ENCODE measurements around the gene AMOTL1. TPM values are rescaled to one million over a fixed set of nuclear protein-coding genes. Genes with fewer than 3 reads are reported as not detected.

Gene AMOTL1
- polyA plus RNA-seq, 3 donors from 2014 or later = 0.14 to 1.7 TPM; not detected in 1

- DNase-seq = no peak
- no peak overlapping the region for H3K27ac Mint-ChIP-seq
- H3K9me3 Mint-ChIP-seq = no peaks in the 10 kb centered on the region
- H3K27me3 Mint-ChIP-seq (ENCODE audit: low read depth in 3 of 3) = peaks cover 0 to 2% (median 0%) of the 10 kb centered on the region in 3 donors
- H3K4me3 Mint-ChIP-seq = no peak overlapping the region
- H3K36me3 Mint-ChIP-seq = peaks cover 5 to 32% (median 18%) of the 10 kb centered on the region in 3 donors
- H3K4me1 Mint-ChIP-seq = no peaks in the 10 kb centered on the region
Measured at GRCh38 chr11:94860333-94860732, 92.2 kb downstream of the AMOTL1 start.

GRCh38 chr11:94861306-94861845, 93.2 kb downstream of the AMOTL1 start:
- Mint-ChIP-seq H3K9me3 (no peaks in the 10 kb centered on the region), H3K27me3 (ENCODE audit: low read depth in 3 of 3) (peaks cover 0 to 2% (median 2%) of the 10 kb centered on the region in 3 donors), H3K4me1 (no peaks in the 10 kb centered on the region), H3K36me3 (peaks cover 5 to 27% (median 13%) of the 10 kb centered on the region in 3 donors), H3K4me3 (no peak overlapping the region), H3K27ac (no peak overlapping the region)
- no peak for DNase-seq

GRCh38 chr11:94862926-94863880, 95.0 kb downstream of the AMOTL1 start:
- no peaks in the 10 kb centered on the region for H3K4me1 Mint-ChIP-seq
- H3K9me3 Mint-ChIP-seq = no peaks in the 10 kb centered on the region
- H3K4me3 Mint-ChIP-seq = no peak overlapping the region
- peaks cover 0 to 2% (median 2%) of the 10 kb centered on the region in 3 donors for H3K27me3 Mint-ChIP-seq (ENCODE audit: low read depth in 3 of 3)
- no peak overlapping the region for H3K27ac Mint-ChIP-seq
- DNase-seq = no peak
- H3K36me3 Mint-ChIP-seq = peaks cover 0 to 14% (median 3%) of the 10 kb centered on the region in 3 donors

- Mint-ChIP-seq H3K27me3 (ENCODE audit: low read depth in 3 of 3) (peaks cover 0 to 2% (median 2%) of the 10 kb centered on the region in 3 donors), H3K9me3 (no peaks in the 10 kb centered on the region), H3K4me1 (no peaks in the 10 kb centered on the region), H3K4me3 (no peak overlapping the region), H3K27ac (no peak overlapping the region), H3K36me3 (peaks cover 0 to 11% (median 4%) of the 10 kb centered on the region in 3 donors)
- DNase-seq = no peak
Measured at GRCh38 chr11:94864506-94865045, 96.4 kb downstream of the AMOTL1 start.

GRCh38 chr11:94866231-94866822, 98.2 kb downstream of the AMOTL1 start:
- H3K36me3 Mint-ChIP-seq = peaks cover 0 to 13% (median 13%) of the 10 kb centered on the region in 3 donors
- H3K4me3 Mint-ChIP-seq = no peak overlapping the region
- H3K27ac Mint-ChIP-seq = no peak overlapping the region
- no peaks in the 10 kb centered on the region for H3K4me1 Mint-ChIP-seq
- H3K27me3 Mint-ChIP-seq (ENCODE audit: low read depth in 3 of 3) = peaks cover 0 to 2% (median 2%) of the 10 kb centered on the region in 3 donors
- no peak for DNase-seq
- H3K9me3 Mint-ChIP-seq = no peaks in the 10 kb centered on the region

GRCh38 chr11:94866936-94867795, 99.0 kb downstream of the AMOTL1 start:
- Mint-ChIP-seq H3K4me1 (no peaks in the 10 kb centered on the region), H3K36me3 (peaks cover 0 to 16% (median 9%) of the 10 kb centered on the region in 3 donors), H3K27ac (no peak overlapping the region), H3K4me3 (no peak overlapping the region), H3K27me3 (ENCODE audit: low read depth in 3 of 3) (peaks cover 0 to 2% (median 2%) of the 10 kb centered on the region in 3 donors), H3K9me3 (no peaks in the 10 kb centered on the region)
- no peak for DNase-seq

GRCh38 chr11:94868468-94868867, 100.3 kb downstream of the AMOTL1 start:
- DNase-seq = no peak
- H3K4me1 Mint-ChIP-seq = no peaks in the 10 kb centered on the region
- no peaks in the 10 kb centered on the region for H3K9me3 Mint-ChIP-seq
- peaks cover 0 to 16% (median 9%) of the 10 kb centered on the region in 3 donors for H3K36me3 Mint-ChIP-seq
- H3K27ac Mint-ChIP-seq = no peak overlapping the region
- no peak overlapping the region for H3K4me3 Mint-ChIP-seq
- H3K27me3 Mint-ChIP-seq (ENCODE audit: low read depth in 3 of 3) = peaks cover 0 to 2% (median 2%) of the 10 kb centered on the region in 3 donors

- Mint-ChIP-seq H3K27me3 (ENCODE audit: low read depth in 3 of 3) (peaks cover 0 to 2% (median 2%) of the 10 kb centered on the region in 3 donors), H3K4me3 (no peak overlapping the region), H3K36me3 (peaks cover 0 to 16% (median 9%) of the 10 kb centered on the region in 3 donors), H3K4me1 (no peaks in the 10 kb centered on the region), H3K27ac (no peak overlapping the region), H3K9me3 (no peaks in the 10 kb centered on the region)
- no peak for DNase-seq
Measured at GRCh38 chr11:94869186-94869585, 101.0 kb downstream of the AMOTL1 start.

GRCh38 chr11:94870422-94870821, 102.3 kb downstream of the AMOTL1 start:
- peaks cover 0 to 16% (median 9%) of the 10 kb centered on the region in 3 donors for H3K36me3 Mint-ChIP-seq
- no peaks in the 10 kb centered on the region for H3K4me1 Mint-ChIP-seq
- H3K27ac Mint-ChIP-seq = no peak overlapping the region
- no peak overlapping the region for H3K4me3 Mint-ChIP-seq
- H3K9me3 Mint-ChIP-seq = no peaks in the 10 kb centered on the region
- DNase-seq = no peak
- peaks cover 0 to 2% (median 0%) of the 10 kb centered on the region in 3 donors for H3K27me3 Mint-ChIP-seq (ENCODE audit: low read depth in 3 of 3)

- no peaks in the 10 kb centered on the region for H3K27me3 Mint-ChIP-seq (ENCODE audit: low read depth in 3 of 3)
- H3K27ac Mint-ChIP-seq = no peak overlapping the region
- peaks cover 6 to 8% of the 10 kb centered on the region in 2 donors for H3K4me1 Mint-ChIP-seq
- H3K4me3 Mint-ChIP-seq = no peak overlapping the region
- H3K36me3 Mint-ChIP-seq = peaks cover 0 to 16% (median 9%) of the 10 kb centered on the region in 3 donors
- no peaks in the 10 kb centered on the region for H3K9me3 Mint-ChIP-seq
- no peak for DNase-seq
Measured at GRCh38 chr11:94871491-94872185, 103.5 kb downstream of the AMOTL1 start.

GRCh38 chr11:94873916-94874540, 105.9 kb downstream of the AMOTL1 start:
- no peak for DNase-seq
- H3K36me3 Mint-ChIP-seq = peaks cover 0 to 16% (median 13%) of the 10 kb centered on the region in 3 donors
- peaks cover 13 to 17% of the 10 kb centered on the region in 2 donors for H3K4me1 Mint-ChIP-seq
- peaks cover 0 to 2% (median 0%) of the 10 kb centered on the region in 3 donors for H3K27me3 Mint-ChIP-seq (ENCODE audit: low read depth in 3 of 3)
- no peaks in the 10 kb centered on the region for H3K9me3 Mint-ChIP-seq
- no peak overlapping the region for H3K4me3 Mint-ChIP-seq
- no peak overlapping the region for H3K27ac Mint-ChIP-seq

GRCh38 chr11:94876222-94876621, 108.1 kb downstream of the AMOTL1 start:
- Mint-ChIP-seq H3K4me1 (peaks cover 13 to 17% of the 10 kb centered on the region in 2 donors), H3K4me3 (no peak overlapping the region), H3K27me3 (ENCODE audit: low read depth in 3 of 3) (peaks cover 0 to 2% (median 0%) of the 10 kb centered on the region in 3 donors), H3K27ac (peak overlapping the region in 4 of 6 donors; percentile 24 to 83 (median 66)), H3K36me3 (peaks cover 0 to 6% (median 3%) of the 10 kb centered on the region in 3 donors), H3K9me3 (no peaks in the 10 kb centered on the region)
- DNase-seq = no peak
